ENCODE data around the gene RNF227. TPM values are rescaled to one million over a fixed set of nuclear protein-coding genes. Genes with fewer than 3 reads are reported as not detected.

The RNF227 gene
- total and polyA plus RNA-seq, 2 of the 8 experiments (the other 6 are each of a cell fraction or from before 2014, with no cell fraction given), result 0.63 to 1.7 TPM

DNA sequence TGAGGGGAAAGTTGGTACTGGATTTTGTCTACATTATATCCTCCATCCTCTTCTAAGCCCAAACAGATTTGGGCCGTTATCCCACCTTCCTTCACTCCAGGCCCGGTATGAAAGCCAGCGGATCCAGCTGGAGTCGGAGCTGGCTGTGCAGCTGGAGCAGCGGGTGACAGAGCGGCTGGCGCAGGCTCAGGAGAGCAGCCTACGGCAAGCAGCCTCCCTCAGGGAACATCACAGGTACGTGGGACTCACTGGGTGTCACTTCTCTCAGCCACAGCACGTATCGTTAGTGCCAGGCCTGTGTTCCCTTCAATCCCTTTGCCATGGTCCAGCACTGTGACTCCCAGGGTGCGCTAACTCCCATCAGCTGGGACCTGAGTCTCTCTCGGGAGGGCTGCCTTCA is 27.2 kb upstream of the RNF227 start:
- FAIRE-seq, result no peak
- TF ChIP-seq TCF12 (IDR thresholded peaks at IDR 0.05; ENCODE audit: low read depth, low read length) (no peak), BRCA1 (IDR thresholded peaks at IDR 0.05; ENCODE audit: low read depth, low read length) (no peak), CHD2 (IDR thresholded peaks at IDR 0.05; ENCODE audit: low read length) (no peak), JUN (IDR thresholded peaks at IDR 0.05; ENCODE audit: low read depth, low read length) (no peak), RXRA (IDR thresholded peaks at IDR 0.05; ENCODE audit: insufficient read depth, low read depth, low read length) (no peak), TBP (IDR thresholded peaks at IDR 0.05; ENCODE audit: low read depth, low read length) (no peak), CHD1 (IDR thresholded peaks at IDR 0.05; ENCODE audit: low read depth, low read length) (no peak), HDAC6 (IDR thresholded peaks at IDR 0.05; ENCODE audit: low read depth, low read length) (no peak), TEAD4 (IDR thresholded peaks at IDR 0.05; ENCODE audit: low read depth, low read length) (no peak), POLR2AphosphoS5 (IDR thresholded peaks at IDR 0.05; ENCODE audit: low read depth, low read length) (no peak)
- TF ChIP-seq, protein P1, sequence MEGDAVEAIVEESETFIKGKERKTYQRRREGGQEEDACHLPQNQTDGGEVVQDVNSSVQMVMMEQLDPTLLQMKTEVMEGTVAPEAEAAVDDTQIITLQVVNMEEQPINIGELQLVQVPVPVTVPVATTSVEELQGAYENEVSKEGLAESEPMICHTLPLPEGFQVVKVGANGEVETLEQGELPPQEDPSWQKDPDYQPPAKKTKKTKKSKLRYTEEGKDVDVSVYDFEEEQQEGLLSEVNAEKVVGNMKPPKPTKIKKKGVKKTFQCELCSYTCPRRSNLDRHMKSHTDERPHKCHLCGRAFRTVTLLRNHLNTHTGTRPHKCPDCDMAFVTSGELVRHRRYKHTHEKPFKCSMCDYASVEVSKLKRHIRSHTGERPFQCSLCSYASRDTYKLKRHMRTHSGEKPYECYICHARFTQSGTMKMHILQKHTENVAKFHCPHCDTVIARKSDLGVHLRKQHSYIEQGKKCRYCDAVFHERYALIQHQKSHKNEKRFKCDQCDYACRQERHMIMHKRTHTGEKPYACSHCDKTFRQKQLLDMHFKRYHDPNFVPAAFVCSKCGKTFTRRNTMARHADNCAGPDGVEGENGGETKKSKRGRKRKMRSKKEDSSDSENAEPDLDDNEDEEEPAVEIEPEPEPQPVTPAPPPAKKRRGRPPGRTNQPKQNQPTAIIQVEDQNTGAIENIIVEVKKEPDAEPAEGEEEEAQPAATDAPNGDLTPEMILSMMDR (IDR thresholded peaks at IDR 0.05; ENCODE audit: control extremely low read depth in 1 of 3, insufficient read depth in 1 of 3, low read depth in 1 of 3, low read length in 3 of 3), result no peak
- TF ChIP-seq, protein P2, sequence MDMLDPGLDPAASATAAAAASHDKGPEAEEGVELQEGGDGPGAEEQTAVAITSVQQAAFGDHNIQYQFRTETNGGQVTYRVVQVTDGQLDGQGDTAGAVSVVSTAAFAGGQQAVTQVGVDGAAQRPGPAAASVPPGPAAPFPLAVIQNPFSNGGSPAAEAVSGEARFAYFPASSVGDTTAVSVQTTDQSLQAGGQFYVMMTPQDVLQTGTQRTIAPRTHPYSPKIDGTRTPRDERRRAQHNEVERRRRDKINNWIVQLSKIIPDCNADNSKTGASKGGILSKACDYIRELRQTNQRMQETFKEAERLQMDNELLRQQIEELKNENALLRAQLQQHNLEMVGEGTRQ (IDR thresholded peaks at IDR 0.05; ENCODE audit: low read length), result no peak

More for the DNA sequence above, 27.2 kb upstream of the RNF227 start:
- Histone ChIP-seq H2AK5ac (ENCODE audit: low read depth, low read length) (no peak overlapping the region), H3K14ac (ENCODE audit: insufficient read length) (no peak overlapping the region), H4K8ac (ENCODE audit: extremely low read depth, insufficient read depth, low read length) (no peak overlapping the region), H3K23ac (ENCODE audit: insufficient read length) (no peak overlapping the region), H3K4me2 (ENCODE audit: insufficient read depth in 1 of 2, low read depth in 2 of 2, low read length in 2 of 2) (no peak overlapping the region), H3K79me1 (ENCODE audit: low read depth, low read length) (no peaks in the 10 kb centered on the region), H3K79me2 (ENCODE audit: control insufficient read depth in 1 of 2, insufficient read depth in 2 of 2, low read length in 2 of 2) (no peaks in the 10 kb centered on the region), H2BK15ac (ENCODE audit: low read length) (no peak overlapping the region), H3K27ac (ENCODE audit: low read depth, low read length) (no peak overlapping the region), H2BK120ac (replicated peaks; ENCODE audit: low read depth, low read length) (no peak overlapping the region), H3K9me3 (ENCODE audit: insufficient read depth in 2 of 2, low read depth in 1 of 2, low read length in 1 of 2) (no peaks in the 10 kb centered on the region), H3K56ac (replicated peaks; ENCODE audit: insufficient read length, low read depth, low read length) (no peak overlapping the region), H4K91ac (replicated peaks; ENCODE audit: insufficient read length, low read length) (no peak overlapping the region), H3K4me1 (replicated peaks in 1 of 4; ENCODE audit: control insufficient read depth in 3 of 4, insufficient read depth in 4 of 4, low read length in 3 of 4) (no peaks in the 10 kb centered on the region), H4K5ac (ENCODE audit: insufficient read length, low read depth, low read length) (no peak overlapping the region), H3K36me3 (ENCODE audit: control insufficient read depth in 2 of 4, insufficient read depth in 4 of 4, low read length in 3 of 4) (peaks cover 8 to 50% (median 42%) of the 10 kb centered on the region in 4 experiments), H3K4ac (replicated peaks; ENCODE audit: insufficient read length, low read depth, low read length) (no peak overlapping the region), H2AFZ (ENCODE audit: low read length) (no peak overlapping the region), H3K27me3 (replicated peaks in 1 of 4; ENCODE audit: control insufficient read depth in 3 of 4, extremely low read depth in 1 of 4, insufficient read depth in 3 of 4, low read length in 3 of 4) (no peaks in the 10 kb centered on the region), H2BK5ac (ENCODE audit: low read depth, low read length) (no peak overlapping the region), H3K9ac (replicated peaks in 1 of 4; ENCODE audit: extremely low read depth in 1 of 4, low read depth in 3 of 4, low read length in 3 of 4) (no peak overlapping the region), H2BK20ac (ENCODE audit: low read length) (no peak overlapping the region), H2BK12ac (ENCODE audit: low read depth, low read length) (no peak overlapping the region), H3K18ac (ENCODE audit: extremely low read depth, low read length) (no peak overlapping the region), H3K4me3 (ENCODE audit: extremely low read depth in 1 of 4, insufficient read depth in 2 of 4, low read depth in 3 of 4, low read length in 4 of 4) (no peak overlapping the region), H4K20me1 (replicated peaks in 1 of 2; ENCODE audit: control insufficient read depth in 1 of 2, insufficient read depth in 2 of 2, low read length in 2 of 2) (peaks cover 2 to 4% of the 10 kb centered on the region in 2 experiments), H3K23me2 (ENCODE audit: low read depth, low read length) (no peaks in the 10 kb centered on the region)
- ChIA-PET POLR2A (ENCODE audit: partially characterized antibody) (interaction anchor here (1.7 kb wide), 1 partner anchor 10 kb away, joined by 4 read pairs; no protein-coding TSS in a partner anchor), CTCF (ENCODE audit: partially characterized antibody) (interaction anchor here (0.6 to 2.7 kb wide), 9 partner anchors 27 to 136 kb away, joined by 3 to 13 read pairs (median 6); no protein-coding TSS in a partner anchor)
- DNase-seq (ENCODE audit: low read depth in 1 of 2, low spot score in 2 of 2), result no peak
- 88% methylated on average over 13 of the region's 13 CpGs; no CpG with 5 or more reads in 1 of the 2 experiments for WGBS, 2 experiments (ENCODE audit: extremely low coverage in 1 of 2, insufficient coverage in 1 of 2, insufficient read length in 1 of 2, insufficient replicate concordance in 2 of 2, low coverage in 1 of 2, low lambda C conversion rate in 2 of 2, missing lambda C conversion rate in 1 of 2)

Measured in H1 (cell line).